Left lung (tissue), 10 donors: ENCODE data around the gene COMMD4. TPM values are rescaled to one million over a fixed set of nuclear protein-coding genes. Genes with fewer than 3 reads are reported as not detected.
A peak's percentile ranks its signal among the peaks of the same experiment; 100 is the strongest.

Experiments used
- ATAC-seq: fragments of 200-7000 bp; cut with Tn5 transposase; one replicate; pipeline ENCODE4 v1.9.1; 2020; ENCODE audit warnings: moderate library complexity
- DNase-seq, 4 donors: peaks; one replicate each; pipeline ENCODE4 v3.0.0-alpha.2; 2013 to 2020
- H3K27ac ChIP-seq, 2 donors: fragments of 200-600 bp; sonication (generic) in 1 of 2; one replicate each; pipeline versions ENCODE4 v1.5.0 to v1.8.0; 2020 to 2021
- H3K27me3 ChIP-seq, 2 donors: fragments of 200-600 bp; sonication (generic) in 1 of 2; one replicate each; pipeline versions ENCODE4 v1.5.0 to v1.8.0; 2020 to 2021
- H3K36me3 ChIP-seq, 2 donors: fragments of 200-600 bp; sonication (generic) in 1 of 2; one replicate each; pipeline versions ENCODE4 v1.5.0 to v1.8.0; 2020 to 2021
- H3K4me1 ChIP-seq, 2 donors: fragments of 200-600 bp; one replicate each; pipeline ENCODE4 v1.8.0; 2021
- H3K4me3 ChIP-seq, 2 donors: fragments of 200-600 bp; sonication (generic) in 1 of 2; one replicate each; pipeline versions ENCODE4 v1.5.0 to v1.8.0; 2020 to 2021; ENCODE audit warnings: mild to moderate bottlenecking in 1 of 2
- H3K9me3 ChIP-seq, 2 donors: fragments of 200-600 bp; sonication (generic) in 1 of 2; one replicate each; pipeline versions ENCODE4 v1.5.0 to v1.8.0; 2020 to 2021
- CTCF ChIP-seq, 2 donors: fragments of 200-600 bp; sonication (generic) in 1 of 2; IDR thresholded peaks; one replicate each; pipeline versions ENCODE4 v1.5.0 to v1.8.0; 2021; ENCODE audit warnings: antibody characterized with exemption in 2 of 2
- intact Hi-C, 2 donors: fragments of 100-400 bp; cut with DNase I; formaldehyde crosslinking; loops; one replicate each; pipeline versions ENCODE4 v1.11.2 to v1.14.2; 2022
- polyA plus RNA-seq, 6 donors: library from polyadenylated mRNA; unstranded; fragments of 120-200 nt; gene quantifications; one replicate each; pipeline ENCODE4 v1.2.1, GENCODE V29; 2013; ENCODE audit not compliant: insufficient read length in 6 of 6
- total RNA-seq, 2 donors: library from RNA; stranded (reverse); fragmentation: NEBNext Ultra II Directional; extraction: Animal tissue kit (Norgen Biotek cat#: 25700); gene quantifications; one replicate each; pipeline ENCODE4 v1.2.1, GENCODE V29; 2021
- donor health status: DM: no; HTN: yes; CAD: no.
- donor health status: DM: no; HTN: no; CAD: no.

Gene COMMD4
- total and polyA plus RNA-seq, 8 donors = 71.4 to 97.2 (median 76.2) TPM

- DNase-seq (peak in 2 of 4 donors; percentile 61 to 85), ATAC-seq (no peak)
- Histone ChIP-seq H3K4me3 (no peak overlapping the region), H3K27ac (peak overlapping the region in 1 of 2 donors; percentile 62), H3K27me3 (peaks cover 0 to 37% of the 10 kb centered on the region in 2 donors), H3K9me3 (no peaks in the 10 kb centered on the region), H3K4me1 (peaks cover 11 to 49% of the 10 kb centered on the region in 2 donors), H3K36me3 (peaks cover 0 to 12% of the 10 kb centered on the region in 2 donors)
- intact Hi-C loops = no loop called here
- TF ChIP-seq CTCF (IDR thresholded peaks at IDR 0.05) = no peak
These were observed 14.2 kb downstream of the COMMD4 start for GRCh38 chr15:75349851-75350588.

GRCh38 chr15:75350601-75351361 lies 14.9 kb downstream of the COMMD4 start:
- peaks cover 0 to 19% of the 10 kb centered on the region in 2 donors for H3K36me3 ChIP-seq
- H3K27ac ChIP-seq = no peak overlapping the region
- no peak overlapping the region for H3K4me3 ChIP-seq
- intact Hi-C loops = no loop called here
- peaks cover 0 to 35% of the 10 kb centered on the region in 2 donors for H3K27me3 ChIP-seq
- DNase-seq (no peak), ATAC-seq (no peak)
- peaks cover 11 to 49% of the 10 kb centered on the region in 2 donors for H3K4me1 ChIP-seq
- H3K9me3 ChIP-seq = no peaks in the 10 kb centered on the region
- TF ChIP-seq CTCF (IDR thresholded peaks at IDR 0.05) = no peak

GRCh38 chr15:75352186-75353080 lies 16.6 kb downstream of the COMMD4 start:
- no peaks in the 10 kb centered on the region for H3K9me3 ChIP-seq
- intact Hi-C loops = no loop called here
- peaks cover 0 to 36% of the 10 kb centered on the region in 2 donors for H3K36me3 ChIP-seq
- H3K4me3 ChIP-seq = no peak overlapping the region
- H3K27me3 ChIP-seq = peaks cover 0 to 18% of the 10 kb centered on the region in 2 donors
- DNase-seq = no peak
- no peak for ATAC-seq
- no peak overlapping the region for H3K27ac ChIP-seq
- H3K4me1 ChIP-seq = peaks cover 11 to 33% of the 10 kb centered on the region in 2 donors
- no peak for TF ChIP-seq CTCF (IDR thresholded peaks at IDR 0.05)

GRCh38 chr15:75353604-75354003 lies 17.7 kb downstream of the COMMD4 start:
- H3K27me3 ChIP-seq = peaks cover 0 to 7% of the 10 kb centered on the region in 2 donors
- no peak overlapping the region for H3K4me3 ChIP-seq
- peaks cover 0 to 48% of the 10 kb centered on the region in 2 donors for H3K36me3 ChIP-seq
- DNase-seq (no peak), ATAC-seq (no peak)
- intact Hi-C loops = no loop called here
- H3K4me1 ChIP-seq = peaks cover 6 to 21% of the 10 kb centered on the region in 2 donors
- H3K27ac ChIP-seq = no peak overlapping the region
- no peaks in the 10 kb centered on the region for H3K9me3 ChIP-seq
- no peak for TF ChIP-seq CTCF (IDR thresholded peaks at IDR 0.05)
